T-helper 2 cell treated with Interferon-gamma antibody and Interleukin-4, amounts not matched to agents 5 μg/mL and 100 μg/mL, for 36 hours (primary cell): ENCODE data around the gene IDI2.

Source experiments
- DNase-seq: peaks from one replicate; pipeline ENCODE4 v3.0.0; 2021; ENCODE audit warnings: low spot score
- H3K27ac Mint-ChIP-seq: one replicate; pipeline ENCODE4 v1.8.0; 2021; ENCODE audit warnings: mild to moderate bottlenecking, mixed read lengths
- H3K27me3 Mint-ChIP-seq: one replicate; pipeline ENCODE4 v1.8.0; 2021; ENCODE audit warnings: low read depth, mixed read lengths
- H3K36me3 Mint-ChIP-seq: one replicate; pipeline ENCODE4 v1.8.0; 2021; ENCODE audit warnings: low read depth, mixed read lengths
- H3K4me1 Mint-ChIP-seq: one replicate; pipeline ENCODE4 v1.8.0; 2021; ENCODE audit warnings: low read depth, mixed read lengths
- H3K4me3 Mint-ChIP-seq: one replicate; pipeline ENCODE4 v1.8.0; 2022; ENCODE audit warnings: mild to moderate bottlenecking, moderate library complexity, mixed read lengths
- H3K9me3 Mint-ChIP-seq: one replicate; pipeline ENCODE4 v1.8.0; 2021; ENCODE audit warnings: mixed read lengths

The IDI2 gene

DNA sequence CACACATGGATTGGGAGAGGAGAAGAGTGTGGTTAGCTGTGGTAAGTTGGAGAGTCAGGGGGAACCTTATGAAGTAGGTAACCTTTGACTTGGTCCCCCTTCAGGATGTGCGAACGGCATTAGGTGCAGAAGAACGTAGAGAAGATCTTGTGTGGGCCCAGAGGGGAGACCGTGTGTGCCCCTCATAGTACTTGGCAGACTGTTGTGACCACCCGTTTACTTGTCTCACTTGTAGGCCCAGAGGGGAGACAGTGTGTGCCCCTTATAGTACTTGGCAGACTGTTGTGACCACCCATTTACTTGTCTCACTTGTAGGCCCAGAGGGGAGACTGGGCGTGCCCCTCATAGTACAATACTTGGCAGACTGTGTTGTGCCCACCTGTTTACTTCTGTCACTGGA lies 34.9 kb downstream of the IDI2 start:
- Mint-ChIP-seq H3K36me3 (peaks cover 54% of the 10 kb centered on the region), H3K9me3 (no peaks in the 10 kb centered on the region), H3K27me3 (no peaks in the 10 kb centered on the region), H3K4me3 (peak overlapping the region; percentile 10), H3K27ac (peak overlapping the region; percentile 27), H3K4me1 (peaks cover 26% of the 10 kb centered on the region)
- no peak for DNase-seq

DNA sequence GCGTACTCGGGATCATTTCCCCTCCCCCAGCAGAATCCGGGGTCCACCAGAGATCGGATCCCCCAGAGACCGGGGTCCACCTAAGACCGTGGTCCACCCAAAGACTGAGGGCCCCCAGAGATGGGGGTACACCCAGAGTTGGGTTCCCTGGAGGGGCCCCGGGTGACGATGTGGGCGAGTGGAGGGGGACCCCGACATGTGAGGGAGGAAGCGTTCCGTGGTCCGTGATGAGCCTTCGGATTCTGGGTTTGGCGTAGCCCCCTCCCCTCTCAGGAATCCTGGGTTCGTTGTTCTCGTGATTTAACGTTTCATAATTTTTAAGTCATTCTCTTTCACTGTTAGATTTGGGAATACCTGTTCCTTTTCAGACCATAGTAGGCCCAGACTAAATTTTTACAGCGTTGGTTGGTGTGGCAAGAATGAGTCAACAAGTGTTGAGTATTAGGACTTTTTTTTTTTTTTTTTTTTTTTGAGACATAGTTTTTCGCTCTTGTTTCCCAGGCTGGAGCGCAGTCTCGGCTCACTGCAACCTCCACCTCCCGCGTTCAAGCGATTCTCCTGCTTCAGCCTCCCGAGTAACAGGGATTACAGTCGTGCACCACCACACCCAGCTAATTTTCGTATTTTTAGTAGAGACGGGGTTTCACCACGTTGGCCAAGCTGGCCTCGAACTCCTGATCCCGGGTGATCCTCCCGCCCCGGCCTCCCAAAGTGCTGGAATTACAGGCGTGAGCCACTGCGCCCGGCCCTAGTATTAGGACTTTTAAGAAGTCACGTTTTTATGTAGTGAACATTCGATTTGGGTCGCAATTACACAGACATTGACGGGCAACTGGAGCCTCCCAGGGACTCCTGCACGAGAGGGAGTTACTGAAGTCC lies 36.8 kb downstream of the IDI2 start:
- Mint-ChIP-seq H3K27me3 (no peaks in the 10 kb centered on the region), H3K27ac (peak overlapping the region; percentile 97), H3K36me3 (peaks cover 35% of the 10 kb centered on the region), H3K4me3 (peak overlapping the region; percentile 94), H3K9me3 (no peaks in the 10 kb centered on the region), H3K4me1 (peaks cover 23% of the 10 kb centered on the region)
- no peak for DNase-seq

GRCh38 chr10:987870-988666 lies 37.6 kb downstream of the IDI2 start, which contains the start of gene GTPBP4:
TSS of gene GTPBP4 (plus strand) at chr10:988434. CDS start at chr10:988480, 46 bp downstream.
- H3K27me3 Mint-ChIP-seq = no peaks in the 10 kb centered on the region
- peak within 1 kb of the TSS; percentile 97 for H3K27ac Mint-ChIP-seq
- peak; percentile 96 for DNase-seq
- no peaks in the 10 kb centered on the region for H3K9me3 Mint-ChIP-seq
- peaks cover 23% of the 10 kb centered on the region for H3K4me1 Mint-ChIP-seq
- peak within 1 kb of the TSS; percentile 94 for H3K4me3 Mint-ChIP-seq
- H3K36me3 Mint-ChIP-seq = peaks cover 28% of the 10 kb centered on the region

GRCh38 chr10:987620-987869 lies 38.1 kb downstream of the IDI2 start:
- Mint-ChIP-seq H3K36me3 (peaks cover 25% of the 10 kb centered on the region), H3K4me3 (peak overlapping the region; percentile 94), H3K9me3 (no peaks in the 10 kb centered on the region), H3K27ac (peak overlapping the region; percentile 97), H3K27me3 (no peaks in the 10 kb centered on the region), H3K4me1 (peaks cover 23% of the 10 kb centered on the region)
- no peak for DNase-seq

- Mint-ChIP-seq H3K27me3 (no peaks in the 10 kb centered on the region), H3K4me1 (peaks cover 23% of the 10 kb centered on the region), H3K27ac (peak overlapping the region; percentile 97), H3K4me3 (peak overlapping the region; percentile 94), H3K9me3 (no peaks in the 10 kb centered on the region), H3K36me3 (peaks cover 22% of the 10 kb centered on the region)
- no peak for DNase-seq
These were observed 38.6 kb downstream of the IDI2 start for GRCh38 chr10:986881-987619.

GRCh38 chr10:986137-986825 lies 39.4 kb downstream of the IDI2 start:
- peak overlapping the region; percentile 27 for H3K4me3 Mint-ChIP-seq
- peaks cover 21% of the 10 kb centered on the region for H3K36me3 Mint-ChIP-seq
- peaks cover 23% of the 10 kb centered on the region for H3K4me1 Mint-ChIP-seq
- DNase-seq = no peak
- H3K27ac Mint-ChIP-seq = no peak overlapping the region
- H3K9me3 Mint-ChIP-seq = peaks cover under 1% of the 10 kb centered on the region
- no peaks in the 10 kb centered on the region for H3K27me3 Mint-ChIP-seq

DNA sequence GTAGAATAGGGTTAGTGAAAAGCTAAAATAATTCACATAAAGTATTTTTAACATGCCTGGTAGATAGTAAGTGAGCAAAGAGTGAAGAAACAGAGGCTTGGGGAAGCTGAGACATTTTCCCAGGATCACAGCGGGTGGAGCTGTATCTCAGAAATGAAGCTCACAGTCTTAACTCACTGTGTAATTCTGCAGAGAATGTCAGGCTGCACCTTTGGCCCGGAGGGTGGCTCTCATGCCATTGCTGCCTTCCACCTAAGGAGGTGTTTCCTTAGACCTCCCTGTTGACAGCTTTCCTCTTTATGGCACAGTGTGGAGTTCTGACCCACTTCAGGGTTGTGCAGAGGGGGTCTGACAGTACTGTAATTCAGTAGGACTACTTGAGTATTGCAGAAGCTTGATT lies 40.3 kb downstream of the IDI2 start:
- Mint-ChIP-seq H3K4me1 (peaks cover 19% of the 10 kb centered on the region), H3K36me3 (peaks cover 23% of the 10 kb centered on the region), H3K27ac (no peak overlapping the region), H3K4me3 (no peak overlapping the region), H3K27me3 (no peaks in the 10 kb centered on the region), H3K9me3 (peaks cover 10% of the 10 kb centered on the region)
- DNase-seq = no peak

DNA sequence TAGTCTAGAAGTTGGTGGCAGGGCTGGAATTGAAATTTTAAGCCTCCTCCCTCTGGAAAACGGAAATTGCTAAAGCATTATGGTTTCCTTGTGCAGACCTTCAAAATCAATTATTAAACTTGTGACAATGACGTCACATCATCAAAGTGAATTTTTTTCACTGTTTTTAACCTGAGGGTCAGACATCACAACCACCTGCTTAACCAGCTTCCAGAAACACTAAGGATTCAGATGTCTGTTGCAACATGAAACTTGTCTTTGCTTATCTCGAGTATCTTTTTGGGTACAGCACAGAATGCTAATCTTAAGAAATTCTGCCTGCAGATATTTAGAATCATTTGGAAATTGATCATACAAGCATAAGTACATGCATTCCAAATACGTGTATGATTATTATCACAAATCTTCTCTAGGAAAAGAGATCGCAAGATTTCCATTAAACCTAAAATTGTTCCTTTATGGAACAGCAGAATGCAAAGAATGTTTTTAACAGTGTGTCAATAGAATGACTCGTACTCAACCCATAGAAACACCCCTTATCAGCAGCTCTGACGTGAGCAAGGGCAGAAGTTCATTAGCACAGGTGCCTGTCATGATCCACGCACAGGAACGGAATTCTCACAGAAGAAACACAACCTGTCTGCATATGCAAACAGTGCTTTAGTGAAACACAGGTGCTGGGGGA lies 41.5 kb downstream of the IDI2 start:
- Mint-ChIP-seq H3K27me3 (no peaks in the 10 kb centered on the region), H3K36me3 (peaks cover 15% of the 10 kb centered on the region), H3K9me3 (peaks cover 22% of the 10 kb centered on the region), H3K4me3 (no peak overlapping the region), H3K4me1 (peaks cover 9% of the 10 kb centered on the region), H3K27ac (no peak overlapping the region)
- DNase-seq = no peak

- H3K27ac Mint-ChIP-seq = no peak overlapping the region
- no peak for DNase-seq
- H3K36me3 Mint-ChIP-seq = peaks cover 18% of the 10 kb centered on the region
- peaks cover 29% of the 10 kb centered on the region for H3K9me3 Mint-ChIP-seq
- H3K27me3 Mint-ChIP-seq = no peaks in the 10 kb centered on the region
- no peak overlapping the region for H3K4me3 Mint-ChIP-seq
- peaks cover 9% of the 10 kb centered on the region for H3K4me1 Mint-ChIP-seq
These were observed 42.3 kb downstream of the IDI2 start for GRCh38 chr10:983401-983800.

DNA sequence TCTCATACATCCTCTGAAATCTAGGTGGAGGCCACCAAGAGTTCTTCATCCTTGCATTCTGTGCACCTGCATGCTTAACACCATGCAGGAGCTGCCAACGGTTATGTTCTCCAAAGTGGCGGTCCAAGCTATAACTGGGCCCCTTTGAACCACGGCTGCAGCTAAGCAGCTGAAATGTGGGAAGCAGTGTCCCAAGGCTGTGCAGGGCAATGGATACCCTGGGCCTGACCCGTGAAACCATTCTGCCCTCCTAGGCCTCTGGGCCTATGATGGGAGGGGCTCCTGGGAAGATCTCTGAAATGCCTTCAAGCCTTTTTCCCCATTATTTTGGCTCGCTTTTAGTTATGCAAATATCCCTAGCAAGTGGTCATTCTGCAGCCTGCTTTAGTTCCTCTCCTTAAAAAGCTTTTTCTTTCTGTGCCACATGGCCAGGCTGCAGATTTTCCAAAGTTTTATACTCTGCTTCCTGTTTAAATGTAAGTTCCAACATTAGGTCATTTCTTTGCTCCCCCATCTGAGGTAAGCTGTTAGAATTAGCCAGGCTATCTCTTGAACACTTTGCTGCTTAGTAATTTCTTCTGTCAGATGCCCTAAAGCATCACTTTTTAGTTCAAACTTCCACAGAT lies 45.1 kb downstream of the IDI2 start:
- H3K4me1 Mint-ChIP-seq = no peaks in the 10 kb centered on the region
- no peaks in the 10 kb centered on the region for H3K27me3 Mint-ChIP-seq
- H3K9me3 Mint-ChIP-seq = peaks cover 42% of the 10 kb centered on the region
- H3K27ac Mint-ChIP-seq = no peak overlapping the region
- H3K4me3 Mint-ChIP-seq = no peak overlapping the region
- no peak for DNase-seq
- peaks cover 23% of the 10 kb centered on the region for H3K36me3 Mint-ChIP-seq

DNA sequence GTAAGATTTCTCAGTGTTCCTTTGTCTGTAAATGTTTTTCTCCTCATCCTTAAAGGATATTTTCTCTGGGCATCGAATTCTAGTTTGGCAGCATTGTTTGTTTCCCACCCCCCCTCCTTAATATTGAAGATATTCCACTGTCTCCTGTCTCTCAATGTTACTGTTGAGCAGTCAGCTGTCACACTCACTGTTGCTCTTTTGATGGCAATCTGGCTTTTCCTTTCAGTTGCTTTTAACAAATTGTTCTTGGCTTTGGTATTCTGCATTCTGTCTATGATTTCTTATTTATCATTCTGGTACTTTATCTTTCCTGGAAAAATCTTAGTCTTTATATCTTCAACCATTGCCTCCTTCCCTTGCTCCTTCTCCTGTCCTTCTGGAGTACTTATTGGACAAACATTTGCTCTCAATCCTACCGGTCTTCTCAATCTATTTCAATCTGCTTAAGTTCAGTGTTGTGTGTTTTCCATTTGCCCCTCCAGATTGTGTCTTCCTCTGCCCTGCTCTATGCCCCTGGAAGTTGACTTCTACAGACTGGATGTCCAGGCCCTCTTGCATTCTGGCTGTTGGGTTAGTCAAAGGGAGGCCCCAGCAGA lies 46.7 kb downstream of the IDI2 start:
- Mint-ChIP-seq H3K4me3 (no peak overlapping the region), H3K9me3 (peaks cover 42% of the 10 kb centered on the region), H3K27ac (no peak overlapping the region), H3K4me1 (no peaks in the 10 kb centered on the region), H3K27me3 (no peaks in the 10 kb centered on the region), H3K36me3 (peaks cover 23% of the 10 kb centered on the region)
- no peak for DNase-seq

- peaks cover 23% of the 10 kb centered on the region for H3K36me3 Mint-ChIP-seq
- no peak overlapping the region for H3K4me3 Mint-ChIP-seq
- DNase-seq = no peak
- H3K9me3 Mint-ChIP-seq = peaks cover 41% of the 10 kb centered on the region
- H3K27ac Mint-ChIP-seq = no peak overlapping the region
- H3K4me1 Mint-ChIP-seq = no peaks in the 10 kb centered on the region
- H3K27me3 Mint-ChIP-seq = no peaks in the 10 kb centered on the region
These were observed 49.3 kb downstream of the IDI2 start for GRCh38 chr10:976316-976715.

- H3K9me3 Mint-ChIP-seq = peaks cover 26% of the 10 kb centered on the region
- no peak overlapping the region for H3K4me3 Mint-ChIP-seq
- no peak overlapping the region for H3K27ac Mint-ChIP-seq
- peaks cover 13% of the 10 kb centered on the region for H3K36me3 Mint-ChIP-seq
- no peak for DNase-seq
- peaks cover 7% of the 10 kb centered on the region for H3K27me3 Mint-ChIP-seq
- H3K4me1 Mint-ChIP-seq = no peaks in the 10 kb centered on the region
These were observed 50.9 kb downstream of the IDI2 start for GRCh38 chr10:974785-975074.
